K562 (cell line): ENCODE results near the gene NAP1L4. TPM values are rescaled to one million over a fixed set of nuclear protein-coding genes. Genes with fewer than 3 reads are reported as not detected.

Experiments
- CHD4 ChIP-seq: fragments of 200-600 bp; sonication (generic); IDR thresholded peaks from 3 replicates; pipeline ENCODE4 v1.6.1; 2012; ENCODE audit warnings: low read depth, mild to moderate bottlenecking, mixed read lengths, low read length, inconsistent platforms; ENCODE audit not compliant: insufficient read depth, insufficient replicate concordance, poor library complexity, severe bottlenecking
- DPF2 ChIP-seq: fragments of 450-650 bp; IDR thresholded peaks from 2 replicates; pipeline ENCODE4 v1.6.1; 2016
- HDAC2 ChIP-seq: fragments of 450-650 bp; IDR thresholded peaks from 2 replicates; pipeline ENCODE4 v1.6.1; 2016; ENCODE audit warnings: mild to moderate bottlenecking
- MTA3 ChIP-seq: fragments of 450-650 bp; formaldehyde crosslinking; IDR thresholded peaks from 2 replicates; pipeline ENCODE4 v1.6.1; 2017; ENCODE audit warnings: mild to moderate bottlenecking, borderline replicate concordance
- MYC ChIP-seq, 2 experiments: fragments of 250-450 bp in 1 of 2; sonication (Bioruptor Pico) in 1 of 2; IDR thresholded peaks; 2 replicates each; pipeline versions ENCODE4 v1.5.1 to v1.6.1; 2012 to 2021; ENCODE audit warnings: low read depth in 2 of 2, borderline replicate concordance in 1 of 2, improper control_type of control experiment in 1 of 2, low read length in 1 of 2, mild to moderate bottlenecking in 1 of 2, moderate library complexity in 1 of 2
- RBFOX2 ChIP-seq: fragments of 200-400 bp; formaldehyde crosslinking; IDR thresholded peaks from 2 replicates; pipeline ENCODE4 v1.6.1; 2017; ENCODE audit warnings: low read depth, mild to moderate bottlenecking, low read length, moderate library complexity
- RCOR1 ChIP-seq, 2 experiments: IDR thresholded peaks; 2 replicates each; pipeline ENCODE4 v1.6.1; 2012; ENCODE audit warnings: low read depth in 2 of 2, low read length in 2 of 2, borderline replicate concordance in 1 of 2, improper control_type of control experiment in 1 of 2
- SPI1 ChIP-seq: IDR thresholded peaks from 2 replicates; pipeline ENCODE4 v1.6.1; 2011; ENCODE audit warnings: low read depth, low read length, control low read depth, borderline replicate concordance
- TEAD1 ChIP-seq, 2 experiments: fragments of 450-650 bp in 1 of 2; sonication (generic) in 1 of 2; formaldehyde crosslinking; IDR thresholded peaks; 2 replicates each; pipeline versions ENCODE4 v1.4.0 to v1.8.0; 2020 to 2022; ENCODE audit warnings: mild to moderate bottlenecking in 2 of 2, missing genetic modification reagents in 1 of 2
- U2AF2 ChIP-seq: fragments of 200-400 bp; formaldehyde crosslinking; optimal IDR thresholded peaks from 2 replicates; pipeline ENCODE3; 2017; ENCODE audit warnings: low read depth, mild to moderate bottlenecking, low read length
- polyA plus RNA-seq, 8 experiments: library from polyadenylated mRNA; depleted of rRNA in 4 of 8; stranded (reverse) in 5 of 8; unstranded in 3 of 8; fragments of >200 nt; fragmentation: Nextera tagmentation in 2 of 8; fragmentation: Illumina TruSeq in 1 of 8; extraction: Ambion mirVana in 2 of 8; extraction: Trizol in 1 of 8; gene quantifications; 2 replicates each; pipeline versions ENCODE4 v1.2.1 to v1.2.3, GENCODE V29; 2011 to 2014; ENCODE audit warnings: inconsistent platforms in 1 of 8, missing spikeins in 1 of 8
- total RNA-seq, 7 experiments: library from RNA; depleted of rRNA in 6 of 7; stranded (reverse); fragments of >200 nt in 6 of 7; fragmentation: Illumina TruSeq in 2 of 7; extraction: Trizol in 2 of 7; gene quantifications; 2 replicates each; pipeline versions ENCODE4 v1.2.1 to v1.2.3, GENCODE V29; 2011 to 2021; ENCODE audit warnings: low replicate concordance in 1 of 7
- TF ChIP-seq, protein P1 (sequence below): sonication (generic); formaldehyde crosslinking; IDR thresholded peaks from 2 replicates; pipeline ENCODE4 v1.8.1; 2023; ENCODE audit warnings: missing genetic modification reagents, mild to moderate bottlenecking, borderline replicate concordance
- TF ChIP-seq, protein P2 (sequence below): sonication (generic); formaldehyde crosslinking; IDR thresholded peaks from 2 replicates; pipeline ENCODE4 v1.8.0; 2022; ENCODE audit warnings: mild to moderate bottlenecking, missing genetic modification reagents
- TF ChIP-seq, protein P3 (sequence below), 2 experiments: IDR thresholded peaks; 2 replicates each; pipeline ENCODE4 v1.6.1; 2011; ENCODE audit warnings: borderline replicate concordance in 1 of 2, control low read depth in 1 of 2, low read depth in 1 of 2, low read length in 1 of 2, mild to moderate bottlenecking in 1 of 2, mixed read lengths in 1 of 2, moderate library complexity in 1 of 2; ENCODE audit not compliant: insufficient read depth in 1 of 2, insufficient read length in 1 of 2, poor library complexity in 1 of 2, severe bottlenecking in 1 of 2; ENCODE audit errors: extremely low read depth in 1 of 2
- TF ChIP-seq, protein P4 (sequence below): sonication (generic); formaldehyde crosslinking; IDR thresholded peaks from 2 replicates; pipeline ENCODE4 v1.9.0; 2022; ENCODE audit warnings: mild to moderate bottlenecking, missing genetic modification reagents

NAP1L4 gene
- total and polyA plus RNA-seq, 9 of the 15 experiments (the other 6 are each of a cell fraction or from before 2014, with no cell fraction given), result 34.1 to 237 (median 179) TPM

DNA sequence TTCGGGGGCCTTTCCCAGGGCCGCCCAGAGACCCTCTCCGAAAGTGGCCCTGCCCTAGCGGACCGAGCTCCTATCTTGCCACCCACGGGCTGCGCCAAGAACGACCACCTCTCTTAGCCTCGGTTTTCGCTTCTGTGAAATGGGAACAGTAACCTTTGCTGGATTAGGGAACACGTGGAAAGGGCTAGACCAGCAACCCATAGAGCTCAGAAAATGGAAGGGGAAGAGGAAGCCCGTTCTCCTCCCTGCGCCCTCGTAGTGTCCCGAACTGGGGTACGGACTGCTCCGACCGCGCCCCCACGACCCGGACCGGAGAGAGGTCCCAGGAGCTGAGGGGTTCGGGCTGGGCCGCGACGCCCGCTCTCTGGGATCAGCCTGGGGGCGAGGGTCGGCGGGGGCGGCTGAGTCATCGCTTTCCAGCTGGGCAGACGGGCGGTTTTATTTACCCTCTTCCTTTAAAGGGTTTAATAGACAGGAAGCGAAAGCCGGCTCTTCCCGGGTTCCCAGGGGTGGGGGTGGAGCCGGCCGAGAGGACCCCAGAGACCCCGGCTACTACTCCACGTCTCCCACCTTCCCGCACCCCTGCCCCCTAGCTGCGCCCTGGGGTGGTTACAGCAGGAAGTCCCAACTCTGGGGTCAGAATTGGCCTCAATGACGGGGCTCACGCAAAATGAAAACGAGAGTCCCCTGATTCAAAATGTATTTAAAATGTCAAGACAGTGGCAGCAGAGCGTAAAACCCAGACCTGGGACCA, 62.0 kb downstream of the NAP1L4 start (continued):
- TF ChIP-seq, protein P1, sequence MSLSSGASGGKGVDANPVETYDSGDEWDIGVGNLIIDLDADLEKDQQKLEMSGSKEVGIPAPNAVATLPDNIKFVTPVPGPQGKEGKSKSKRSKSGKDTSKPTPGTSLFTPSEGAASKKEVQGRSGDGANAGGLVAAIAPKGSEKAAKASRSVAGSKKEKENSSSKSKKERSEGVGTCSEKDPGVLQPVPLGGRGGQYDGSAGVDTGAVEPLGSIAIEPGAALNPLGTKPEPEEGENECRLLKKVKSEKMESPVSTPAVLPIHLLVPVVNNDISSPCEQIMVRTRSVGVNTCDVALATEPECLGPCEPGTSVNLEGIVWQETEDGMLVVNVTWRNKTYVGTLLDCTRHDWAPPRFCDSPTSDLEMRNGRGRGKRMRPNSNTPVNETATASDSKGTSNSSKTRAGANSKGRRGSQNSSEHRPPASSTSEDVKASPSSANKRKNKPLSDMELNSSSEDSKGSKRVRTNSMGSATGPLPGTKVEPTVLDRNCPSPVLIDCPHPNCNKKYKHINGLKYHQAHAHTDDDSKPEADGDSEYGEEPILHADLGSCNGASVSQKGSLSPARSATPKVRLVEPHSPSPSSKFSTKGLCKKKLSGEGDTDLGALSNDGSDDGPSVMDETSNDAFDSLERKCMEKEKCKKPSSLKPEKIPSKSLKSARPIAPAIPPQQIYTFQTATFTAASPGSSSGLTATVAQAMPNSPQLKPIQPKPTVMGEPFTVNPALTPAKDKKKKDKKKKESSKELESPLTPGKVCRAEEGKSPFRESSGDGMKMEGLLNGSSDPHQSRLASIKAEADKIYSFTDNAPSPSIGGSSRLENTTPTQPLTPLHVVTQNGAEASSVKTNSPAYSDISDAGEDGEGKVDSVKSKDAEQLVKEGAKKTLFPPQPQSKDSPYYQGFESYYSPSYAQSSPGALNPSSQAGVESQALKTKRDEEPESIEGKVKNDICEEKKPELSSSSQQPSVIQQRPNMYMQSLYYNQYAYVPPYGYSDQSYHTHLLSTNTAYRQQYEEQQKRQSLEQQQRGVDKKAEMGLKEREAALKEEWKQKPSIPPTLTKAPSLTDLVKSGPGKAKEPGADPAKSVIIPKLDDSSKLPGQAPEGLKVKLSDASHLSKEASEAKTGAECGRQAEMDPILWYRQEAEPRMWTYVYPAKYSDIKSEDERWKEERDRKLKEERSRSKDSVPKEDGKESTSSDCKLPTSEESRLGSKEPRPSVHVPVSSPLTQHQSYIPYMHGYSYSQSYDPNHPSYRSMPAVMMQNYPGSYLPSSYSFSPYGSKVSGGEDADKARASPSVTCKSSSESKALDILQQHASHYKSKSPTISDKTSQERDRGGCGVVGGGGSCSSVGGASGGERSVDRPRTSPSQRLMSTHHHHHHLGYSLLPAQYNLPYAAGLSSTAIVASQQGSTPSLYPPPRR (CRISPR knock-in tag), result no peak
- TF ChIP-seq MTA3 (0 out of 2 replicates have a peak, but pooled peaks have one; percentile 14), RBFOX2 (peak; percentile 73), U2AF2 (no peak), CHD4 (peak; percentile 67), MYC (IDR thresholded peaks at IDR 0.05; ENCODE audit: low read depth, low read length) (peak; percentile 56), MYC (CRISPR knock-in tag; IDR thresholded peaks at IDR 0.05; ENCODE audit: borderline replicate concordance, low read depth) (peak; percentile 71), SPI1 (peak; percentile 67; the same call in 1 of the 2 replicates), HDAC2 (0 out of 2 replicates have a peak, but pooled peaks have one; percentile 74), RCOR1 (IDR thresholded peaks at IDR 0.05; ENCODE audit: borderline replicate concordance in 1 of 2, low read depth in 2 of 2, low read length in 2 of 2) (peak in 1 of 2 experiments; percentile 81; a peak in 2 of 4 replicates), DPF2 (peak; percentile 79), TEAD1 (CRISPR knock-in tag; IDR thresholded peaks at IDR 0.05) (peak in 1 of 2 experiments; percentile 21; a peak in 1 of 4 replicates)
- TF ChIP-seq, protein P2, sequence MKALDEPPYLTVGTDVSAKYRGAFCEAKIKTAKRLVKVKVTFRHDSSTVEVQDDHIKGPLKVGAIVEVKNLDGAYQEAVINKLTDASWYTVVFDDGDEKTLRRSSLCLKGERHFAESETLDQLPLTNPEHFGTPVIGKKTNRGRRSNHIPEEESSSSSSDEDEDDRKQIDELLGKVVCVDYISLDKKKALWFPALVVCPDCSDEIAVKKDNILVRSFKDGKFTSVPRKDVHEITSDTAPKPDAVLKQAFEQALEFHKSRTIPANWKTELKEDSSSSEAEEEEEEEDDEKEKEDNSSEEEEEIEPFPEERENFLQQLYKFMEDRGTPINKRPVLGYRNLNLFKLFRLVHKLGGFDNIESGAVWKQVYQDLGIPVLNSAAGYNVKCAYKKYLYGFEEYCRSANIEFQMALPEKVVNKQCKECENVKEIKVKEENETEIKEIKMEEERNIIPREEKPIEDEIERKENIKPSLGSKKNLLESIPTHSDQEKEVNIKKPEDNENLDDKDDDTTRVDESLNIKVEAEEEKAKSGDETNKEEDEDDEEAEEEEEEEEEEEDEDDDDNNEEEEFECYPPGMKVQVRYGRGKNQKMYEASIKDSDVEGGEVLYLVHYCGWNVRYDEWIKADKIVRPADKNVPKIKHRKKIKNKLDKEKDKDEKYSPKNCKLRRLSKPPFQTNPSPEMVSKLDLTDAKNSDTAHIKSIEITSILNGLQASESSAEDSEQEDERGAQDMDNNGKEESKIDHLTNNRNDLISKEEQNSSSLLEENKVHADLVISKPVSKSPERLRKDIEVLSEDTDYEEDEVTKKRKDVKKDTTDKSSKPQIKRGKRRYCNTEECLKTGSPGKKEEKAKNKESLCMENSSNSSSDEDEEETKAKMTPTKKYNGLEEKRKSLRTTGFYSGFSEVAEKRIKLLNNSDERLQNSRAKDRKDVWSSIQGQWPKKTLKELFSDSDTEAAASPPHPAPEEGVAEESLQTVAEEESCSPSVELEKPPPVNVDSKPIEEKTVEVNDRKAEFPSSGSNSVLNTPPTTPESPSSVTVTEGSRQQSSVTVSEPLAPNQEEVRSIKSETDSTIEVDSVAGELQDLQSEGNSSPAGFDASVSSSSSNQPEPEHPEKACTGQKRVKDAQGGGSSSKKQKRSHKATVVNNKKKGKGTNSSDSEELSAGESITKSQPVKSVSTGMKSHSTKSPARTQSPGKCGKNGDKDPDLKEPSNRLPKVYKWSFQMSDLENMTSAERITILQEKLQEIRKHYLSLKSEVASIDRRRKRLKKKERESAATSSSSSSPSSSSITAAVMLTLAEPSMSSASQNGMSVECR (CRISPR knock-in tag), result peak; percentile 83
- TF ChIP-seq, protein P3, sequence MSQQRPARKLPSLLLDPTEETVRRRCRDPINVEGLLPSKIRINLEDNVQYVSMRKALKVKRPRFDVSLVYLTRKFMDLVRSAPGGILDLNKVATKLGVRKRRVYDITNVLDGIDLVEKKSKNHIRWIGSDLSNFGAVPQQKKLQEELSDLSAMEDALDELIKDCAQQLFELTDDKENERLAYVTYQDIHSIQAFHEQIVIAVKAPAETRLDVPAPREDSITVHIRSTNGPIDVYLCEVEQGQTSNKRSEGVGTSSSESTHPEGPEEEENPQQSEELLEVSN (IDR thresholded peaks at IDR 0.05; ENCODE audit: borderline replicate concordance in 1 of 2, extremely low read depth in 1 of 2, insufficient read depth in 1 of 2, insufficient read length in 1 of 2, low read depth in 1 of 2, low read length in 1 of 2, poor library complexity in 1 of 2, severe bottlenecking in 1 of 2), result peak in 1 of 2 experiments; percentile 46
- TF ChIP-seq, protein P4, sequence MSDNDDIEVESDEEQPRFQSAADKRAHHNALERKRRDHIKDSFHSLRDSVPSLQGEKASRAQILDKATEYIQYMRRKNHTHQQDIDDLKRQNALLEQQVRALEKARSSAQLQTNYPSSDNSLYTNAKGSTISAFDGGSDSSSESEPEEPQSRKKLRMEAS (CRISPR knock-in tag), result peak; percentile 87
